ENCODE data around the gene WASF3. TPM values are rescaled to one million over a fixed set of nuclear protein-coding genes. Genes with fewer than 3 reads are reported as not detected.

WASF3 gene
- total and polyA plus RNA-seq, 3 donors from 2014 or later, result 27.3 to 36.2 (median 30.8) TPM

GRCh38 chr13:26678330-26678729, 120.8 kb downstream of the WASF3 start:
- TF ChIP-seq POLR2A (IDR thresholded peaks at IDR 0.05) (no peak), CTCF (IDR thresholded peaks at IDR 0.05) (no peak)
- WGBS, 2 donors, result 94 to 95% methylated on average over 5 of the region's 5 CpGs
- no peaks in the 10 kb centered on the region for H3K36me3 ChIP-seq (ENCODE audit: low read depth, missing control alignments)

GRCh38 chr13:26678796-26679195, 121.3 kb downstream of the WASF3 start:
- H3K4me3 ChIP-seq, result no peak overlapping the region
- H3K27ac ChIP-seq, result no peak overlapping the region
- intact Hi-C loops (cut with DNase I; ENCODE audit: low total_unique reads), result no loop called here
- no peak for DNase-seq
- H3K27me3 ChIP-seq, result no peaks in the 10 kb centered on the region
- WGBS, 2 donors, result 81 to 82% methylated on average over 17 of the region's 17 CpGs
- no peaks in the 10 kb centered on the region for H3K36me3 ChIP-seq (ENCODE audit: low read depth, missing control alignments)
- no peaks in the 10 kb centered on the region for H3K9me3 ChIP-seq
- no peak for TF ChIP-seq CTCF (IDR thresholded peaks at IDR 0.05)
- TF ChIP-seq POLR2A (IDR thresholded peaks at IDR 0.05), result no peak
- no peaks in the 10 kb centered on the region for H3K4me1 ChIP-seq

More at GRCh38 chr13:26678330-26678729, 120.8 kb downstream of the WASF3 start:
- Histone ChIP-seq H3K4me3 (no peak overlapping the region), H3K27ac (no peak overlapping the region), H3K4me1 (no peaks in the 10 kb centered on the region), H3K27me3 (no peaks in the 10 kb centered on the region), H3K9me3 (no peaks in the 10 kb centered on the region)
- intact Hi-C loops (cut with DNase I; ENCODE audit: low total_unique reads), result no loop called here
- DNase-seq, result no peak

- Histone ChIP-seq H3K9me3 (no peaks in the 10 kb centered on the region), H3K4me1 (no peaks in the 10 kb centered on the region), H3K27me3 (no peaks in the 10 kb centered on the region), H3K27ac (no peak overlapping the region), H3K4me3 (no peak overlapping the region), H3K36me3 (ENCODE audit: low read depth, missing control alignments) (no peaks in the 10 kb centered on the region)
- intact Hi-C loops (cut with DNase I; ENCODE audit: low total_unique reads), result no loop called here
- 92 to 94% methylated on average over 5 of the region's 5 CpGs for WGBS, 2 donors
- TF ChIP-seq POLR2A (IDR thresholded peaks at IDR 0.05) (no peak), CTCF (IDR thresholded peaks at IDR 0.05) (no peak)
- DNase-seq, result no peak
Observed at GRCh38 chr13:26679411-26680122, 122.1 kb downstream of the WASF3 start.

- Histone ChIP-seq H3K36me3 (ENCODE audit: low read depth, missing control alignments) (no peaks in the 10 kb centered on the region), H3K9me3 (no peaks in the 10 kb centered on the region), H3K27ac (no peak overlapping the region), H3K4me1 (no peaks in the 10 kb centered on the region), H3K27me3 (no peaks in the 10 kb centered on the region), H3K4me3 (no peak overlapping the region)
- no peak for TF ChIP-seq CTCF (IDR thresholded peaks at IDR 0.05)
- TF ChIP-seq POLR2A (IDR thresholded peaks at IDR 0.05), result no peak
- no peak for DNase-seq
- intact Hi-C loops (cut with DNase I; ENCODE audit: low total_unique reads), result no loop called here
- 90 to 91% methylated on average over 9 of the region's 9 CpGs for WGBS, 2 donors
Observed at GRCh38 chr13:26680123-26680450, 122.6 kb downstream of the WASF3 start.

- H3K9me3 ChIP-seq, result no peaks in the 10 kb centered on the region
- H3K27me3 ChIP-seq, result no peaks in the 10 kb centered on the region
- TF ChIP-seq POLR2A (IDR thresholded peaks at IDR 0.05) (no peak), CTCF (IDR thresholded peaks at IDR 0.05) (no peak)
- no peak for DNase-seq
- no peaks in the 10 kb centered on the region for H3K36me3 ChIP-seq (ENCODE audit: low read depth, missing control alignments)
- intact Hi-C loops (cut with DNase I; ENCODE audit: low total_unique reads), result no loop called here
- H3K4me3 ChIP-seq, result no peak overlapping the region
- 84 to 89% methylated on average over 5 of the region's 5 CpGs for WGBS, 2 donors
- no peak overlapping the region for H3K27ac ChIP-seq
- no peaks in the 10 kb centered on the region for H3K4me1 ChIP-seq
Observed at GRCh38 chr13:26680572-26680971, 123.1 kb downstream of the WASF3 start.
